Activated T-helper 1 cell treated with anti-CD3 and anti-CD28 coated beads, Interleukin-2, amount 50 U/mL, for 16 hours (primary cell): ENCODE results near the gene SELENOO.

Experiments used
- DNase-seq, 2 donors: peaks; one replicate each; pipeline ENCODE4 v3.0.0-alpha.2; 2020; ENCODE audit warnings: low read depth in 1 of 2, low spot score in 1 of 2

SELENOO gene

GRCh38 chr22:50264946-50265669 is 64.3 kb downstream of the SELENOO start:
- DNase-seq, result no peak

DNA sequence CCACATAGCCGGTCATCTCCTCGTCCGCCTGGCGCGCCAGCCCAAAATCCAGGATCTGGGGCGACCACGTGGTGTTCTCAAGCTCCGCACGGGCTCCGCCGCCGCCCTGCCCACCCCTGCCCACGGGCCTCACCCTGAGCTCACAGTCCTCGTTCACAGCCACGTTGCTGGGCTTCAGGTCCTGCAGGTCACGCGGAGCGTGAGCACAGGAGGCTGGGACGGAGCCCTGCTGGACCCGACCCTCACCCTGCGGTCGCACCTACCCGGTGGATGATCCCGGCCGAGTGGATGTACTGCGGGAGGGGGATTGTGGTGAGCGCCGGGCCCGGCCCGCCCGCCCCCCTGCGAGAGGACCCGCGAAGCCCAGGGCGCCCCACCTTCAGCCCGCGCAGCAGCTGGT is 66.2 kb downstream of the SELENOO start:
- DNase-seq, result no peak
